Transverse colon (tissue), 4 donors: ENCODE measurements around the gene GPT2. TPM values are rescaled to one million over a fixed set of nuclear protein-coding genes. Genes with fewer than 3 reads are reported as not detected.

Experiments used
- DNase-seq: peaks from one replicate; pipeline ENCODE4 v3.0.0-alpha.2; 2019
- H3K27ac ChIP-seq, 4 donors: fragments of 200-600 bp; sonication (generic); 2 replicates each; pipeline ENCODE4 v1.5.1; 2016 to 2018; ENCODE audit warnings: inconsistent platforms in 4 of 4
- H3K27me3 ChIP-seq: fragments of 200-600 bp; sonication (generic); 2 replicates; pipeline ENCODE4 v1.5.1; 2017; ENCODE audit warnings: inconsistent platforms
- H3K36me3 ChIP-seq, 4 donors: fragments of 200-600 bp; sonication (generic); 2 replicates each; pipeline ENCODE4 v1.5.1; 2017 to 2019; ENCODE audit warnings: inconsistent platforms in 4 of 4
- H3K4me1 ChIP-seq, 4 donors: fragments of 200-600 bp; sonication (generic); 2 replicates each; pipeline ENCODE4 v1.5.1; 2017 to 2020; ENCODE audit warnings: inconsistent platforms in 4 of 4
- H3K4me3 ChIP-seq, 4 donors: fragments of 200-600 bp; sonication (generic); 1 replicate in 1 of 4; 2 replicates in 3 of 4; pipeline versions ENCODE4 v1.5.1 to v1.6.1; 2017 to 2019; ENCODE audit warnings: inconsistent platforms in 4 of 4
- H3K9me3 ChIP-seq, 2 donors: fragments of 200-600 bp; sonication (generic); 2 replicates each; pipeline ENCODE4 v1.5.1; 2017 to 2019; ENCODE audit warnings: inconsistent platforms in 2 of 2
- EP300 ChIP-seq: sonication (generic); formaldehyde crosslinking; IDR thresholded peaks from one replicate; pipeline ENCODE4 v1.6.1; 2017; ENCODE audit warnings: antibody characterized with exemption, low read depth
- POLR2A ChIP-seq: fragments of 450-650 bp; IDR thresholded peaks from one replicate; pipeline ENCODE4 v1.6.1; 2016; ENCODE audit warnings: antibody characterized with exemption, mild to moderate bottlenecking, moderate library complexity
- POLR2AphosphoS5 ChIP-seq, 3 donors: sonication (generic); formaldehyde crosslinking; IDR thresholded peaks; one replicate each; pipeline ENCODE4 v1.6.1; 2016; ENCODE audit warnings: antibody characterized with exemption in 3 of 3
- WGBS, 2 donors: methylation state at CpG; one replicate each; pipeline ENCODE4 v1.1.5; 2018; ENCODE audit warnings: low coverage in 1 of 2; 5-methylcytosine and 5-hydroxymethylcytosine counted together
- in situ Hi-C, 4 donors: fragments of 200-750 bp; cut with MboI; loops; one replicate each; pipeline versions ENCODE4 v1.15.0 to v1.15.1; 2017; ENCODE audit warnings: low sequenced_read_pairs in 3 of 4, low pct_ligation_motif_present in 1 of 4, low pct_unique_long_range_greater_than_20kb in 1 of 4
- intact Hi-C: fragments of 100-400 bp; cut with DNase I; formaldehyde crosslinking; loops from one replicate; pipeline ENCODE4 v1.15.1; 2023; ENCODE audit warnings: low total_unique reads
- total RNA-seq, 4 donors: library from RNA; depleted of rRNA; stranded (reverse); fragments of >200 nt; gene quantifications; one replicate each; pipeline ENCODE4 v1.1.0, GENCODE V29; 2016
- TF ChIP-seq, protein P1 (sequence below), 5 experiments: fragments of 200-600 bp in 3 of 5; fragments of 450-650 bp in 2 of 5; sonication (generic) in 3 of 5; IDR thresholded peaks; 1 replicate in 2 of 5; 2 replicates in 3 of 5; pipeline ENCODE4 v1.5.1; 2016 to 2017; ENCODE audit warnings: antibody characterized with exemption in 5 of 5, inconsistent platforms in 3 of 5, mild to moderate bottlenecking in 2 of 5, moderate library complexity in 1 of 5

The GPT2 gene
- total RNA-seq, 4 donors from 2014 or later: 10.9 to 29.5 (median 16.9) TPM

DNA sequence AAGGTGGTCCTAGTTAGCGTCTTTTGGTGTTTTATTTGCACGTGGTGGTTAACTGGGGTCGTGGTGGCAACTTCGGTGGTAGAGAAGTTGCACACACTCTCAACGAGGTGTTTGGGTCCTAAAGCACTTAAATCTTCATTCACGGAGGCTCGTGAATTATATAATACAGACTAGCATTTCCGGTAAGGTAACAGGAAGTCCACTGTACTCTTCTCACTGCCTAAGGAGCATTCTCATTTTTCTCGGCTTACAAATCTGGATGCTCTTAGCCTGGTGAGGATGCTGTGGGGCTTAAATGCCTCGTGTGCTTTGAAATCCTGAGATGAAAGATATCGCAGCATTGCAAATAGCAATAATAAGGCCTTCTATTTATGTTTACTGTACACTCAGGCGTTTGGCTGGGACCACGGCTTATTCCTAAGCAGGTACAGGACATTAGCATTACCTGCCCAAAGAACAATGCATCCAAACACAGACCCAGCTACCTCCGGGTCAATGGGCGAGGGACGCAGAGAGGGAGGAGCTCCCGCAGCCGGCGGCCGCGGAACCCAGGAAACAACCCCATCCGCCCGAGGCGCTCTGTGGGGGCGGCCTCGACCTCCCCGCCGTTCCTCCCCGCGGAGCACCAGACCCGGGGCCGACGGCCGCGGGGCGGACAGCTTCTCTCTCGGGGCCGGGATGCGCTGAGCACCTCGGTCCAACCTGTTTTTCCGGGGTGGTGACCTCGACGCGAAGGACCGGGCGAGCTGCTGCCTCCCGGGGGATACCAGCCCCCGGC is 88.5 kb downstream of the GPT2 start:
- WGBS, 2 donors: 1 to 5% methylated on average over 8 to 22 of the region's 48 CpGs
- Histone ChIP-seq H3K27me3 (no peaks in the 10 kb centered on the region), H3K27ac (peak overlapping the region; percentile 98 to 100 (median 98)), H3K36me3 (peaks cover 0 to 24% (median 7%) of the 10 kb centered on the region in 4 donors), H3K4me3 (peak overlapping the region; percentile 75 to 93 (median 86)), H3K9me3 (no peaks in the 10 kb centered on the region), H3K4me1 (peaks cover 0 to 50% (median 19%) of the 10 kb centered on the region in 4 donors)
- peak; percentile 50 for DNase-seq
- TF ChIP-seq, protein P1, sequence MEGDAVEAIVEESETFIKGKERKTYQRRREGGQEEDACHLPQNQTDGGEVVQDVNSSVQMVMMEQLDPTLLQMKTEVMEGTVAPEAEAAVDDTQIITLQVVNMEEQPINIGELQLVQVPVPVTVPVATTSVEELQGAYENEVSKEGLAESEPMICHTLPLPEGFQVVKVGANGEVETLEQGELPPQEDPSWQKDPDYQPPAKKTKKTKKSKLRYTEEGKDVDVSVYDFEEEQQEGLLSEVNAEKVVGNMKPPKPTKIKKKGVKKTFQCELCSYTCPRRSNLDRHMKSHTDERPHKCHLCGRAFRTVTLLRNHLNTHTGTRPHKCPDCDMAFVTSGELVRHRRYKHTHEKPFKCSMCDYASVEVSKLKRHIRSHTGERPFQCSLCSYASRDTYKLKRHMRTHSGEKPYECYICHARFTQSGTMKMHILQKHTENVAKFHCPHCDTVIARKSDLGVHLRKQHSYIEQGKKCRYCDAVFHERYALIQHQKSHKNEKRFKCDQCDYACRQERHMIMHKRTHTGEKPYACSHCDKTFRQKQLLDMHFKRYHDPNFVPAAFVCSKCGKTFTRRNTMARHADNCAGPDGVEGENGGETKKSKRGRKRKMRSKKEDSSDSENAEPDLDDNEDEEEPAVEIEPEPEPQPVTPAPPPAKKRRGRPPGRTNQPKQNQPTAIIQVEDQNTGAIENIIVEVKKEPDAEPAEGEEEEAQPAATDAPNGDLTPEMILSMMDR (IDR thresholded peaks at IDR 0.05): no peak
- TF ChIP-seq EP300: no peak
- peak in 2 of 3 donors; percentile 2 to 38 for TF ChIP-seq POLR2AphosphoS5 (IDR thresholded peaks at IDR 0.05)
- TF ChIP-seq POLR2A: no peak
- intact Hi-C loops (no loop called here), in situ Hi-C loops (no loop called here)

DNA sequence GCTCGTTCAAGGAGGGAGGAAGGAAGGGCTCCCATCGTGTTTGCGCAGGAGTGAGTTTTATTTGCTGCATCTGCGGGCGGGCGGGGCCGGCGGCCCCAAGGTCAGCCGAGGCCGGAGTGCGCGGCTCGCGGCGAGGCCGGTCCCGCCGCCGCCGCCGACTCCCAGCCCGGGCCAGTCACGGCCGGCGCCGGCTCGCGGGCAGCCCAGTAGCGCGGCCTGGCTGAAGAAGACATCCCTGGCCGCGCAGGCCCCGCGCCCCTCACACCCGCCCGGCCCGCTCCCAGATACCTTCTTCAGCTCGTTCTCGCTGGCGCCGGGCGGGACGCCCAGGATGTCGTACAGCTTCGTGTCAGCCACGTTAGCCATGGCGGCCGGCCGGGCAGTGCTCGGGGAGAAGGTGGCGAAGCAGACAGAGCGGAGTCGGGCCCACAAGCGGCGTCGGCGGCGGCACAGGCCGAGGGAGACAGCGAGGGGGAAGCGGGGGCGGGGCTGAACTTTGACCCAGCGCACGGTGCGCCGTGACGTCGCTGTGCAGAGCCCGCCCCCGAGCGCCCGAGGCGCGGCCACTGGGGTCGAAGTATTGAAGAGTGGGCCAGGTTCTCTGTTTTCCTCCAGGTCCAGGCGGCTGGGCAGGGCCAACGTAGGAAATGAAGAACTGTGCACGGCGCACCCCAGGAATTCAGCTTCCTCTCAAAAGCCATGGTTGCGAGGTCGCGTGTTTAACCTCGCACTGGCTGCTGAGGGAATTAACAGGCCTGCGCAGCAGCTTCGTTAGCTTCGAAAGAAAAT is 89.2 kb downstream of the GPT2 start, which contains the start of gene DNAJA2:
DNAJA2 (minus strand) TSS at position 468 of the 789 bp plus-strand sequence; CDS start at position 366, 102 bp downstream.
- TF ChIP-seq POLR2A: peak; percentile 93
- peak; percentile 86 to 94 (median 92) for TF ChIP-seq POLR2AphosphoS5 (IDR thresholded peaks at IDR 0.05)
- TF ChIP-seq EP300: no peak
- TF ChIP-seq, protein P1 (IDR thresholded peaks at IDR 0.05): no peak
- H3K27ac ChIP-seq: peak within 1 kb of the TSS; percentile 98 to 100 (median 98)
- WGBS, 2 donors: 0% methylated on average over 34 of the region's 86 CpGs; no CpG with 5 or more reads in 1 of the 2 donors

DNA sequence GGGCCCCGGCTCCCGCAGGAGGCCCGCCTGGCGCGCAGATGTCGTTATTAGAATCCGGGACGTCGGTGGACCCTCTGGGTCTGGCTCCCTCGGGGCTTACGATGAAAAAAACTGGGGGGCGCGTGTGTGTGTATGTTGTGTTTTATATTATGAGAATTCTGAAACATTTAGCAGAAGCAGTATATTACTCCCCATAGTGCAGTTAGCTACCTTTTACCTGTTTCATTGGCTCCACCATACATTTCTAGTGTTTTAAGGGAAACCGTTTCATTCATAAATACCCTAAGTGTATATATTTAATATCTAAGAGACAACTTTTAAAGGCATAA is 89.8 kb downstream of the GPT2 start:
- Histone ChIP-seq H3K4me3 (peak overlapping the region; percentile 25 to 93 (median 80)), H3K9me3 (no peaks in the 10 kb centered on the region), H3K27me3 (no peaks in the 10 kb centered on the region), H3K36me3 (peaks cover 0 to 11% (median 0%) of the 10 kb centered on the region in 4 donors), H3K4me1 (peaks cover 0 to 47% (median 18%) of the 10 kb centered on the region in 4 donors), H3K27ac (peak overlapping the region; percentile 98 to 100 (median 98))
- in situ Hi-C loops (no loop called here), intact Hi-C loops (no loop called here)
- no peak for DNase-seq
- TF ChIP-seq POLR2AphosphoS5 (IDR thresholded peaks at IDR 0.05): no peak
- TF ChIP-seq EP300: no peak
- TF ChIP-seq, protein P1 (IDR thresholded peaks at IDR 0.05): no peak
- TF ChIP-seq POLR2A: no peak
- WGBS, 2 donors: 1 to 21% methylated on average over 1 to 14 of the region's 14 CpGs

More for the DNA sequence above, 89.2 kb downstream of the GPT2 start, which contains the start of gene DNAJA2:
- Histone ChIP-seq H3K27me3 (no peaks in the 10 kb centered on the region), H3K36me3 (peaks cover 0 to 16% (median 3%) of the 10 kb centered on the region in 4 donors), H3K4me1 (peaks cover 0 to 47% (median 19%) of the 10 kb centered on the region in 4 donors), H3K4me3 (peak within 1 kb of the TSS; percentile 75 to 93 (median 86)), H3K9me3 (no peaks in the 10 kb centered on the region)
- intact Hi-C loops (no loop called here), in situ Hi-C loops (no loop called here)
- peak; percentile 94 for DNase-seq

DNA sequence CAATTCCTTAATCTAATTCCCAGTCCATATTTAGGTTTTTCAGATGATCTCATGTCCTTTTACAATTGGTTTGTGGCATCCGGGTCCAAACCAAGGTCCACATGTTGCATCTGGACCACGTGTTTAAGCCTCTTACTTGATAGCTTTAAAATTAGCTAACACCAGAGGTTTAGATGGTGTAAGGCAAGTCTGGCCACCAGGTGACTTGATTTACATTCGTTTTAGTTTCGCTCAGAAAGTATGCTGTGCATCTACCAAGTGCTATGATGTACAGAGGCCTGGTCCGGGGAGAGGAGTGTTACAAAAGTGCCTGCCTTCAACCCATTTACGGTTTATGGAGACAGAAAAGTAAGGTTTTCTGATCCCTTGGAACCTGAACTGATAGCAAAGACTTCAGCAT is 90.2 kb downstream of the GPT2 start:
- intact Hi-C loops (no loop called here), in situ Hi-C loops (no loop called here)
- peak overlapping the region; percentile 98 to 100 (median 98) for H3K27ac ChIP-seq
- WGBS, 2 donors: 62% methylated on average over 6 of the region's 6 CpGs; no CpG with 5 or more reads in 1 of the 2 donors
- H3K4me3 ChIP-seq: peak overlapping the region in 3 of 4 donors; percentile 75 to 93 (median 85)
- no peak for TF ChIP-seq POLR2A
- no peak for TF ChIP-seq POLR2AphosphoS5 (IDR thresholded peaks at IDR 0.05)
- TF ChIP-seq, protein P1 (IDR thresholded peaks at IDR 0.05): peak in 2 of 5 experiments; percentile 30 to 31
- TF ChIP-seq EP300: no peak
- DNase-seq: no peak
- no peaks in the 10 kb centered on the region for H3K9me3 ChIP-seq
- peaks cover 0 to 44% (median 18%) of the 10 kb centered on the region in 4 donors for H3K4me1 ChIP-seq
- H3K27me3 ChIP-seq: no peaks in the 10 kb centered on the region
- H3K36me3 ChIP-seq: peaks cover 0 to 9% (median 0%) of the 10 kb centered on the region in 4 donors
